GM18517 (cell line): Measurements from ENCODE around the gene IMMP2L.
"Not testable (repeated sequence)": the region's sequence is repeated elsewhere in the genome, so short reads cannot be mapped to it uniquely, and the experiment has no call there.

Source experiments
- ATAC-seq: cut with Tn5 transposase; IDR thresholded peaks from one replicate; pipeline ENCODE4 v1.9.1; 2021; ENCODE audit warnings: mild to moderate bottlenecking, moderate library complexity; ENCODE audit not compliant: unreplicated experiment

Gene IMMP2L

GRCh38 chr7:110681941-110682340, 880.4 kb downstream of the IMMP2L start:
- ATAC-seq, result no peak

DNA sequence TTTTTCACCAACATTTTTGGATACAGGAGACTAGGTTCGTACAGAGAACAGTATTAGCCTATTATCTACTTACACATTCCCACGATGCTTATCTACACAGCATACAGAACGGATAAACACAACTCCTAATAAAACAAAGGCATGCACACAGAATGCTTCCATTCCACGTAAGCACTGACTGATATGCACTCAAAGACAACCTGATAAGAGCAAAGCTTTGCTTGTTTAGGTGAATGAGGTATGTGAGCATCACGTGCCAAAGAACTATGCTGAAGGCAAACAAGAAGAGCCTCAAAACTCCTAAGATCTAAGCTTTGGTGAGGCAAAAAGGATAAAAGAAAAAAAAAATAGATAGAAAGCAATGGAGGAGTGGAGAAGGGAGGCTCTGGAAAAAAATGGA, 884.9 kb downstream of the IMMP2L start:
- ATAC-seq, result no peak

GRCh38 chr7:110676785-110677184, 885.5 kb downstream of the IMMP2L start:
- no peak for ATAC-seq

DNA sequence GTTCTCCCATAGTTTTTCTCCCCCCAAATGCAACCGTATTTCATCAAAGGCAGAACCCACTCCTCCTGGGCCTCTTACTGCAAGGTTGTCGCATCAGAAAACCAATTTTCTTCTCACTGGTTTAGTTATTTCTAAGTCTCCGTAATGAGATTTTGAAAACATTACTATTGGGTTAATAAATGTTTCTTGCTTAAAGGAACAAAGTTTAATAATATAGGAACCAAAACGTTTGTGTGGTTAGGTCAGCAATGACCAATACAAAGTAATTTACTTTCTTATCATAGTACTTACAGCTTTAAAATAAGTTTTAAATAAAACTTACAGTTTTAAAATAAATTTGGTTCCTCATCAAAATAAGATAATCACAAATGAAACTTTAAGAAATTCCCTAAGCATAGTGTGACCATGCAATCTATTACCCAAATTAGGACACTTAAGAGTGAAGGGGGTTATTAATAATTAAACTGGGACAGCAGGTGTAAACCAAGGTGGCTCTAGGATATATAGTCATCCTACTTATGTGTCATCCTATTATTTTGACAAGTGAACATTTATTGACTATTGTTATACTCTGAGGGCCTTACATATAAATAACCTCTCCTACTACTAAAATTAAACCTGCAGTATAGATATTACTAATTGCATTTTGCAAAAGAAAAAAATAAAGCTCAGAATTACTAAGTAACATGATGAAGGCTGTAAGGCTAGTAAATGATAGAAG, 886.7 kb downstream of the IMMP2L start:
- peak; percentile 80 for ATAC-seq

- ATAC-seq, result no peak
Measured at GRCh38 chr7:110673148-110673547, 889.1 kb downstream of the IMMP2L start.

- no peak for ATAC-seq
Measured at GRCh38 chr7:110669410-110669809, 892.9 kb downstream of the IMMP2L start.

DNA sequence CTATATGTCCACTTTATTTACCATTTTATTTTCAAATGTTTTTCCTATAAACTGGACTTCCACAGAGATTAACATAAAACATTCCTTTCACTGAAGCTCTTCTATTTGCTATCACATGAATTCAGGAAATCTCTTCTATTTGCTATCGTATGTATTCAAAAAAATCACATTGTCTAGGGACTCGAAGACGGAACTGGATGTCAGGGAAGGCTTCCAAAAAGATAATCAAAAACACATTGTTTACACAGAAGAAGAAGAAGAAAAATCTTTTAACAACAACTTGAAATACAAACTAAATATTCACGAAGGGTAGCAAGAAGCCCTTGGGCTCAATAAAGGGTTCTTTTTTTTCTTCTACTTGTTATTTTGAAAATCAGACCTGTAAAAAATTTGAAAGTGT, 897.5 kb downstream of the IMMP2L start:
- ATAC-seq, result no peak

GRCh38 chr7:110660637-110661036, 901.7 kb downstream of the IMMP2L start:
- ATAC-seq, result not testable (repeated sequence)

- ATAC-seq, result no peak
Measured at GRCh38 chr7:110650328-110650727, 912.0 kb downstream of the IMMP2L start.

DNA sequence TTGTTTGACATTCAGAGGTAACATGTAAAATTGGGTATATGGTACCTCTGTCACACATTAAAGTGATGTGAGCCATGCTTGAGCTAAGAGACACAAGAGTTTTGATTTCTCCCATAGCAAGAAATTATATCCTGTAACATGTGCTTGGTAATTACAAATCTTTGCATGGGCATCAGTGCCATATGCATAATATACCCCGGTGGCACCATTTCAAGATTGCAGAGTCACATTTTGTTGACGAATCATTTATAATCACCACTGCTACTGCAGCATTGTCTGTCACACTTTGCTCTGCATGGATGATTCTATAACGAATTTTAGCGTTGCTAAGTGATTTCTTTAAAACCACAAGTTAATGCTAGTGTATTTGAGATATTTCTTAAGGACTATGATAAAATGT, 915.0 kb downstream of the IMMP2L start:
- no peak for ATAC-seq

GRCh38 chr7:110646804-110647203, 915.5 kb downstream of the IMMP2L start:
- ATAC-seq, result no peak

- no peak for ATAC-seq
Measured at GRCh38 chr7:110645616-110646015, 916.7 kb downstream of the IMMP2L start.

DNA sequence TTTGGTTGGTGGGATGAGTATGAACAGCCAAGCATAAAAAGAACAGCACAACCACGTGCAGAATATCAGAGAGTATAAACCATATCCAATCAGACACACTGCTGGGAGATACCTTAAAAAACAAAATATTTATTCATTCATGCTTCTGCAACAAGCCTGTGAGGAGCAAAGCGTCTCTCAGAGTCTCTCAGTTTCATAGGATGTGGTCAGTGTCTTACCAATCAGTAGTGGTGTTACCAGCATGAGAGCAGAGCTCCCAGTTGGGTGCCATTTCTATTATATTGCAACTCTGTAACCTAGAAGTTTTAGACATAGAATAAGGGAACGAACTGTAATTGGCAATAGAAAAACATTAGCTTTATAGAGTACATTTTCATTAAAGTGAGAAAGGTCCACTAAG, 917.2 kb downstream of the IMMP2L start:
- ATAC-seq, result peak; percentile 61

GRCh38 chr7:110637252-110637651, 925.0 kb downstream of the IMMP2L start:
- no peak for ATAC-seq

DNA sequence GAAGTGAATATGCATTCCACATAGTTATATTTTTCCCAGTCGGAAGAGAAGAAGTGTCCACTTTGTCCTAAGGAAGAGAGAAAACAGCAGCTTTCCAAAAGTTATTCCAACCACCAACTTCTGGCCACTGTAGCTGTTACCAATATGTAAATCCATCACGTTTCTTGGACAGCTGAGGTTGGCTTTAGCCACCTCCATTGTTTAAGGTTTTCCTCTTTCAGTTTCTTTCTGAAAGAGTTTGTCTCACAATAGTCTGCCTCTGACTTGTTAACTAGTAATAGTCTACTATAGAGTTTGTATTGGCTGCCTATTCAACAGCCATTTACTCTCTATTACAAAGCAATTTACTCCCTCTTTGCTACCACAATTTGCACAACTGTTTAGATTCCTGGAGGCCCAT, 929.0 kb downstream of the IMMP2L start:
- ATAC-seq, result no peak

DNA sequence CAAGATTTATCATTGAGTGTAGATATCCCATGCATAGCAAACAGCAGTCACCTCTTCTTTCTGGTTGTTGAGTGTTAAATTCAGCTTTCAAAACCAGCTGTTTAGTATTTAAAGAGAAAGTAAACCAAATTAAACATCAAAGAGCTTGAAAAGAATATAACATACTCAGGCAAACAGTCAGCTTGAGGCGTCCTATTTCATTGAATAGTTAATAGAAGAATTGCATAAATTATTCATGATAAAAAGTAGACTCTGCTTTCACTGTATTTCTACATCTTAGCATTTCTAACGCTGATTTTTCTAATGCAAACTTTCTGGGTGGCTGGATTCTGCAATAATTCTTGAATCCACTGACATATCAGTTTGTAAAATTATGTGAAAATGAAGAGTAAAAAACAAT, 935.9 kb downstream of the IMMP2L start:
- no peak for ATAC-seq

- ATAC-seq, result no peak
Measured at GRCh38 chr7:110625294-110625693, 937.0 kb downstream of the IMMP2L start.

DNA sequence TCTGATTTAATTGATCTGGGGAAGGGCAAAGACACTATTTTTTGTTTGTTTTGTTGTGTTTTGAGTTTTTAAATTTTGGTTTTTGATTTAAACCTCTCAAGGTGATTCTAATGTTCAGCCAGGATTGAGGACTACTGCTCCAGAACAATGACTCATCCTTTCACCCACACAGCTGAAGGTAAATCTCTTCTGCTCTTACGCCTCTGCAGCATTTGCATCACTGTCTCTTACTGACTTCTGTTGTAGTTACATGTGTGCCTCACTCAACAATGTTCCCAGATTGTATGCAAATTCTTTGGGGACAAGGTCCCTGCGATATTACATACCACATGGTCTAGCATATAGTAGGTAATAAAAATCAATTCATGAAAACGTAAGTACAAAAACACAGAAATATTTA, 938.9 kb downstream of the IMMP2L start:
- no peak for ATAC-seq

GRCh38 chr7:110621289-110621688, 941.0 kb downstream of the IMMP2L start:
- ATAC-seq, result no peak

DNA sequence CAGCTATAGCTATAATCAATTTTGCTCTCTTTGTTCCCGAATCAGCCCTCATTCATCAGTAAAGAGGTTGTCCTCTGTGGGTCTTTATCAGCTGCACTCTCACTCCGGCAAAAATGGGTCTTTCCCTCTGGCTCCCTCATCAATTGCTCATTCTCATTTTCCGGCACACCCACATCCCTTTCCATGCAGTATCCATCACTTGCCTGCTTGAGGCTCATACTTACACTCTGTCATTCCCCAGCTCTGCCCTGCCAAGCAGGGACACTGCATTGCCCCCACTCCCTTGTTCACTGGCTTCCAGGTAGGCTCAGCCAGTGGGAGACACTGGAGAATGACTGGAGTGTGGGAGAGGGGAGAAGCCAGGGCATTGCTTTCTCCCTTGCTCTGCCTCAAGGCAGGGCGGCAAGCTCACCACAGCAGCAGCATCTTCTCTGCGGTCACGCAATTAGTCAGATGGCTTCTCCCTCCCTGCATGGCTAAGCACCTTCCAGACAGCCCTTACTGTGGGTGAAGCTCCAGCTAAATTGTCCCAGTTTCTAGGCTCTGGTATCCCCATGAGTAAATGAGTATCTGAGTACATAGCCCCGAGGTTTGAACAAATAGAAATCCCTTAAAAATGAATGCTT, 942.1 kb downstream of the IMMP2L start:
- ATAC-seq, result no peak
